ENCODE data around the gene ELOVL3. TPM values are rescaled to one million over a fixed set of nuclear protein-coding genes. Genes with fewer than 3 reads are reported as not detected.

Gene ELOVL3
- total RNA-seq, 1 experiment from 2014 or later, result 0.61 TPM

GRCh38 chr10:102275343-102275742 is 49.2 kb downstream of the ELOVL3 start:
- no peaks in the 10 kb centered on the region for H3K4me1 ChIP-seq (replicated peaks; ENCODE audit: insufficient read depth)
- H3F3A ChIP-seq (ENCODE audit: insufficient read depth, low read depth), result no peaks in the 10 kb centered on the region
- no peaks in the 10 kb centered on the region for H3K9me3 ChIP-seq (ENCODE audit: insufficient read depth, low read depth)
- intact Hi-C loops (cut with micrococcal nuclease; ENCODE audit: unreplicated experiment), result no loop called here
- no peaks in the 10 kb centered on the region for H3K9me2 ChIP-seq (ENCODE audit: insufficient read depth)
- H2AFZ ChIP-seq, result no peak overlapping the region
- peaks cover 2% of the 10 kb centered on the region; the same call in 1 of the 2 replicates for H4K20me1 ChIP-seq (ENCODE audit: insufficient read depth)
- ChIA-PET CTCF (no interaction called here), POLR2A (ENCODE audit: unreplicated experiment) (no interaction called here)
- no peak overlapping the region for H3K27ac ChIP-seq
- H3K27me3 ChIP-seq (ENCODE audit: insufficient read depth, low read depth), result no peaks in the 10 kb centered on the region
- TF ChIP-seq EZH2 (IDR thresholded peaks at IDR 0.05; ENCODE audit: low read depth), result no peak
- TF ChIP-seq, protein P1, sequence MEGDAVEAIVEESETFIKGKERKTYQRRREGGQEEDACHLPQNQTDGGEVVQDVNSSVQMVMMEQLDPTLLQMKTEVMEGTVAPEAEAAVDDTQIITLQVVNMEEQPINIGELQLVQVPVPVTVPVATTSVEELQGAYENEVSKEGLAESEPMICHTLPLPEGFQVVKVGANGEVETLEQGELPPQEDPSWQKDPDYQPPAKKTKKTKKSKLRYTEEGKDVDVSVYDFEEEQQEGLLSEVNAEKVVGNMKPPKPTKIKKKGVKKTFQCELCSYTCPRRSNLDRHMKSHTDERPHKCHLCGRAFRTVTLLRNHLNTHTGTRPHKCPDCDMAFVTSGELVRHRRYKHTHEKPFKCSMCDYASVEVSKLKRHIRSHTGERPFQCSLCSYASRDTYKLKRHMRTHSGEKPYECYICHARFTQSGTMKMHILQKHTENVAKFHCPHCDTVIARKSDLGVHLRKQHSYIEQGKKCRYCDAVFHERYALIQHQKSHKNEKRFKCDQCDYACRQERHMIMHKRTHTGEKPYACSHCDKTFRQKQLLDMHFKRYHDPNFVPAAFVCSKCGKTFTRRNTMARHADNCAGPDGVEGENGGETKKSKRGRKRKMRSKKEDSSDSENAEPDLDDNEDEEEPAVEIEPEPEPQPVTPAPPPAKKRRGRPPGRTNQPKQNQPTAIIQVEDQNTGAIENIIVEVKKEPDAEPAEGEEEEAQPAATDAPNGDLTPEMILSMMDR (conservative IDR thresholded peaks at IDR 0.05), result no peak
- no peak overlapping the region for H3K4me3 ChIP-seq
- no peak overlapping the region for H3K4me2 ChIP-seq
- no peak for DNase-seq
- H3K79me2 ChIP-seq (ENCODE audit: low read depth), result no peaks in the 10 kb centered on the region
- H3K36me3 ChIP-seq (ENCODE audit: low read depth), result no peaks in the 10 kb centered on the region
- no TSS peak for BruUV-seq (replicated peaks)

GRCh38 chr10:102279104-102279503 is 53.0 kb downstream of the ELOVL3 start:
- intact Hi-C loops (cut with micrococcal nuclease; ENCODE audit: unreplicated experiment), result no loop called here
- BruUV-seq (replicated peaks), result no TSS peak
- H4K20me1 ChIP-seq (ENCODE audit: insufficient read depth), result peaks cover 2% of the 10 kb centered on the region; the same call in 1 of the 2 replicates
- H2AFZ ChIP-seq, result no peak overlapping the region
- no peaks in the 10 kb centered on the region for H3K4me1 ChIP-seq (replicated peaks; ENCODE audit: insufficient read depth)
- H3K9me2 ChIP-seq (ENCODE audit: insufficient read depth), result no peaks in the 10 kb centered on the region
- TF ChIP-seq, protein P1 (conservative IDR thresholded peaks at IDR 0.05), result no peak
- TF ChIP-seq EZH2 (IDR thresholded peaks at IDR 0.05; ENCODE audit: low read depth), result no peak
- H3K27ac ChIP-seq, result no peak overlapping the region
- H3F3A ChIP-seq (ENCODE audit: insufficient read depth, low read depth), result no peaks in the 10 kb centered on the region
- no peaks in the 10 kb centered on the region for H3K79me2 ChIP-seq (ENCODE audit: low read depth)
- no peaks in the 10 kb centered on the region for H3K27me3 ChIP-seq (ENCODE audit: insufficient read depth, low read depth)
- CTCF ChIA-PET, result no interaction called here
- H3K9me3 ChIP-seq (ENCODE audit: insufficient read depth, low read depth), result no peaks in the 10 kb centered on the region
- no peak for DNase-seq
- H3K36me3 ChIP-seq (ENCODE audit: low read depth), result no peaks in the 10 kb centered on the region
- POLR2A ChIA-PET (ENCODE audit: unreplicated experiment), result no interaction called here
- no peak overlapping the region for H3K4me3 ChIP-seq
- no peak overlapping the region for H3K4me2 ChIP-seq

Other genes with a start within 250 kb of the ELOVL3 start
- gene ARMH3, start 170.1 kb upstream of the ELOVL3 start, total RNA-seq (2021), result 12.0 and 12.8 TPM in 2 replicates
- gene HPS6, start 160.9 kb upstream of the ELOVL3 start, total RNA-seq (2021), result 12.5 and 16.9 TPM in 2 replicates
- gene LDB1, start 105.9 kb upstream of the ELOVL3 start, total RNA-seq (2021), result 31.2 and 38.5 TPM in 2 replicates
- 22.9 and 25.1 TPM in 2 replicates for gene PPRC1, start 93.3 kb upstream of the ELOVL3 start, total RNA-seq (2021)
- gene NOLC1, start 73.9 kb upstream of the ELOVL3 start, total RNA-seq (2021), result 58.3 and 59.5 TPM in 2 replicates
- gene PITX3, start 15.2 kb downstream of the ELOVL3 start, total RNA-seq (2021), result not detected in 2 replicates
- 18.6 and 28.3 TPM in 2 replicates for gene GBF1, start 19.2 kb downstream of the ELOVL3 start, total RNA-seq (2021)
- 26.3 and 30.8 TPM in 2 replicates for gene NFKB2, start 169.4 kb downstream of the ELOVL3 start, total RNA-seq (2021)
- gene PSD, start 192.5 kb downstream of the ELOVL3 start, total RNA-seq (2021), result 1.6 and 2.3 TPM in 2 replicates
- gene FBXL15, start 194.5 kb downstream of the ELOVL3 start, total RNA-seq (2021), result 6.2 and 12.7 TPM in 2 replicates
- gene CUEDC2, start 206.3 kb downstream of the ELOVL3 start, total RNA-seq (2021), result 46.2 and 57.7 TPM in 2 replicates
- 1.0 and 1.4 TPM in 2 replicates for gene C10orf95, start 225.2 kb downstream of the ELOVL3 start, total RNA-seq (2021)

All from PC-9 (cell line).